ENCODE data around the gene KIZ. TPM values are rescaled to one million over a fixed set of nuclear protein-coding genes. Genes with fewer than 3 reads are reported as not detected.

The KIZ gene
- total and polyA plus RNA-seq, 3 donors from 2014 or later, result 41.4 to 76.7 (median 73.3) TPM

- Histone ChIP-seq H3K27me3 (no peaks in the 10 kb centered on the region), H3K27ac (no peak overlapping the region), H3K4me3 (no peak overlapping the region), H3K9me3 (no peaks in the 10 kb centered on the region), H3K36me3 (ENCODE audit: low read depth, missing control alignments) (no peaks in the 10 kb centered on the region), H3K4me1 (no peaks in the 10 kb centered on the region)
- WGBS, 2 donors, result 81 to 88% methylated on average over 6 of the region's 6 CpGs
- DNase-seq, result no peak
- TF ChIP-seq POLR2A (IDR thresholded peaks at IDR 0.05), result no peak
- intact Hi-C loops (cut with DNase I; ENCODE audit: low total_unique reads), result no loop called here
Measured at GRCh38 chr20:21180248-21180647, 54.4 kb downstream of the KIZ start.

GRCh38 chr20:21181028-21181427 lies 55.1 kb downstream of the KIZ start:
- Histone ChIP-seq H3K27ac (no peak overlapping the region), H3K4me3 (no peak overlapping the region), H3K27me3 (no peaks in the 10 kb centered on the region), H3K9me3 (no peaks in the 10 kb centered on the region), H3K4me1 (no peaks in the 10 kb centered on the region), H3K36me3 (ENCODE audit: low read depth, missing control alignments) (no peaks in the 10 kb centered on the region)
- intact Hi-C loops (cut with DNase I; ENCODE audit: low total_unique reads), result no loop called here
- DNase-seq, result no peak
- TF ChIP-seq CTCF (IDR thresholded peaks at IDR 0.05), result no peak
- no peak for TF ChIP-seq POLR2A (IDR thresholded peaks at IDR 0.05)
- 80 to 85% methylated on average over 3 of the region's 3 CpGs for WGBS, 2 donors

- 66 to 68% methylated on average over 7 of the region's 7 CpGs for WGBS, 2 donors
Measured at GRCh38 chr20:21182832-21183563, 57.1 kb downstream of the KIZ start.

GRCh38 chr20:21183722-21184121 lies 57.8 kb downstream of the KIZ start:
- DNase-seq, result no peak
- H3K9me3 ChIP-seq, result no peaks in the 10 kb centered on the region
- H3K4me1 ChIP-seq, result no peaks in the 10 kb centered on the region
- H3K27me3 ChIP-seq, result no peaks in the 10 kb centered on the region
- intact Hi-C loops (cut with DNase I; ENCODE audit: low total_unique reads), result no loop called here
- H3K36me3 ChIP-seq (ENCODE audit: low read depth, missing control alignments), result no peaks in the 10 kb centered on the region
- H3K4me3 ChIP-seq, result no peak overlapping the region
- TF ChIP-seq POLR2A (IDR thresholded peaks at IDR 0.05) (no peak), CTCF (IDR thresholded peaks at IDR 0.05) (no peak)
- 82 to 89% methylated on average over 2 of the region's 2 CpGs for WGBS, 2 donors
- no peak overlapping the region for H3K27ac ChIP-seq

More at GRCh38 chr20:21182832-21183563, 57.1 kb downstream of the KIZ start:
- Histone ChIP-seq H3K4me1 (no peaks in the 10 kb centered on the region), H3K4me3 (no peak overlapping the region), H3K27me3 (no peaks in the 10 kb centered on the region), H3K27ac (no peak overlapping the region), H3K9me3 (no peaks in the 10 kb centered on the region), H3K36me3 (ENCODE audit: low read depth, missing control alignments) (no peaks in the 10 kb centered on the region)
- intact Hi-C loops (cut with DNase I; ENCODE audit: low total_unique reads), result no loop called here
- TF ChIP-seq POLR2A (IDR thresholded peaks at IDR 0.05) (no peak), CTCF (IDR thresholded peaks at IDR 0.05) (no peak)
- DNase-seq, result no peak

- Histone ChIP-seq H3K9me3 (no peaks in the 10 kb centered on the region), H3K27me3 (no peaks in the 10 kb centered on the region), H3K4me1 (no peaks in the 10 kb centered on the region), H3K4me3 (no peak overlapping the region), H3K27ac (no peak overlapping the region), H3K36me3 (ENCODE audit: low read depth, missing control alignments) (no peaks in the 10 kb centered on the region)
- DNase-seq, result no peak
- WGBS, 2 donors, result 95% methylated on average over 3 of the region's 3 CpGs
- TF ChIP-seq POLR2A (IDR thresholded peaks at IDR 0.05), result no peak
- no peak for TF ChIP-seq CTCF (IDR thresholded peaks at IDR 0.05)
- intact Hi-C loops (cut with DNase I; ENCODE audit: low total_unique reads), result no loop called here
Measured at GRCh38 chr20:21184819-21185218, 58.9 kb downstream of the KIZ start.
